ENCODE data around the gene NUP37.
"Not testable (repeated sequence)": the region's sequence is repeated elsewhere in the genome, so short reads cannot be mapped to it uniquely, and the experiment has no call there.

Gene NUP37, protein sequence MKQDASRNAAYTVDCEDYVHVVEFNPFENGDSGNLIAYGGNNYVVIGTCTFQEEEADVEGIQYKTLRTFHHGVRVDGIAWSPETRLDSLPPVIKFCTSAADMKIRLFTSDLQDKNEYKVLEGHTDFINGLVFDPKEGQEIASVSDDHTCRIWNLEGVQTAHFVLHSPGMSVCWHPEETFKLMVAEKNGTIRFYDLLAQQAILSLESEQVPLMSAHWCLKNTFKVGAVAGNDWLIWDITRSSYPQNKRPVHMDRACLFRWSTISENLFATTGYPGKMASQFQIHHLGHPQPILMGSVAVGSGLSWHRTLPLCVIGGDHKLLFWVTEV

DNA sequence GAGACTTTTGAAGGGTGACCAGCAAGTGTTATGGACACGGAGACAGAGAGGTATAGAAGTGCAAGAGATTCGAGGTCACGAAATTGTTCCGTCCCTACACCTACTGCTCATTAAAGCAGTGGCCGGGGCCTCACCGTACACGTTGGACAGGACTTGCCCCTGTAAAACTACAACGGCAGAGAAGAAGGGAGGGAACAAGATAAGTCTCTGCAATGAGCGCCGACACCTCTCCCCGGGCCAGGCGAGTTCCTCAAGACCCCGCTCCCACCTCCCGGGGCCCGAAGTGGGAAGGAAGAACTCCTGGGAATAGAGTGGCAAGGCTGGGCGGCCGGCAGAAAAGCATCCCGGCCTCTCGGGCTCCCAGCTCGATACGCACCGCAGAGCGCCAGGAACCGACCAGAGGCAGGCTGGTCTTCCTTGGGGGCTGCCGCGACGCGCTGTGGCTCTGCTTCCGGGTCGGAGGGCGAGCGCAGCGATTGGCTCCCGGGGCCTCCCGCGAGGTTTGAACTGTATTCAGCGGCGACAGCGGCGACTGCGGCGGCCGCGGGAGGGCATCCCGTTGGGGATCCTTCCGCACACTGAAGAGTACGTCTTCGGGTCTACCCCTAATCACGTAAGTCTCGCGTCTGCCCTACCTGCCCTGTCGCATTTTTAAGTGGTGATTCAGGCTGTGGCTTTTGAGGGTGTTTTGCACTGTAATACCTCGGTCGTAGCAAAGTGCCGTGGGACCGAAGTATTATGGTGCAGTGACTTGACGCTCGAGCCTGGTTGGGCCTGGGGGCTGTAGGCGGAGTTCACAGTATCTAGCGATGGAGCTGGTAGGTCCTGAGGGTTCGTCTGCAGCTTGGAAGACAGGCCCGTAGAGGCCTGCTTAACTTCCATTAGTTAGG, at the start of gene NUP37, which contains the start of gene PARPBP:
Gene NUP37 (minus strand): TSS at position 441 of the 890 bp plus-strand sequence. CDS start 1,596 bp downstream, outside the sequence.
Gene PARPBP (plus strand): TSS at position 510 of the 890 bp plus-strand sequence. CDS start 3,706 bp downstream, outside the sequence.
- no peak for TF ChIP-seq JUND (IDR thresholded peaks at IDR 0.05; ENCODE audit: low read depth)
- in situ Hi-C loops (cut with HindIII; ENCODE audit: low pct_unique_long_range_greater_than_20kb, low sequenced_read_pairs), result no loop called here
- DNase-seq (ENCODE audit: low read depth in 1 of 2, low spot score in 1 of 2), result peak; percentile 80 to 93

DNA sequence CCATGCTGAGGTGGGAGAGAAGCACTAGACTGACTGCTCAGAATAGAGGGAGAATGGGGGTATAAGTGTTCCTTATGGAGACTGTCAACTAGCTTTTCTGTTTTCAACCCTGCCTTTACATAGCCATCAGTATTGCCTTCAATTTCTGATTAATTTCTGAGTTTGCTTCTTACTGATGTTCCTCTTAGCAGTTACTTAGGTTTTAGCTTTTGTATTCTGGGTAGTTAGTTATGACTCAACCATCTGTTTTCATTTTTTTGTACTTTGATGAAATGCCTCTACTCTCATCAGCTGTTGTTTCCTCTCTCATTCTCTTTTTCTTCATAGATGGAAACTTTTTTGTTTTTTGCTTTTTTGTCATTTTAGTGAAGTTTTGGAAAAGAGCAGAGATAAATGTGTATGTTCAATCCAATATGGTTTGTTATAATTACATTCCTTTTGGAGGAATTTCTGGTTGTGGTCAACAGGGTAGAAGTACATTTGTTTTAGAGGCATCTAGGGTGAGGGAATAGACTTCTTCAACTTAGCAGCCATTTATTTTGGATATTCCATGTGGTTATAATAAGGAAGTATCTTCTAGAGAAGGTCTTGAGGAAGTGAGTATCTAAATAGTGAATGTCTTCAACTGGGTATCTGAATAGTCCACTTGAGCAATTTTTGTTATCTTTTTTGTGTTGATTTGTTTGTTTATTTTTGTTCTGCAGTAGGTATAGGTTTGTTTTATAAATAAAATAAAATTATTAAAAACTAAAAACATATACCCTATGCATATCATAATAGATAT, 48.1 kb upstream of the NUP37 start:
- DNase-seq (ENCODE audit: low read depth in 1 of 2, low spot score in 1 of 2), result no peak
- TF ChIP-seq JUND (IDR thresholded peaks at IDR 0.05; ENCODE audit: low read depth), result no peak
- in situ Hi-C loops (cut with HindIII; ENCODE audit: low pct_unique_long_range_greater_than_20kb, low sequenced_read_pairs), result no loop called here

DNA sequence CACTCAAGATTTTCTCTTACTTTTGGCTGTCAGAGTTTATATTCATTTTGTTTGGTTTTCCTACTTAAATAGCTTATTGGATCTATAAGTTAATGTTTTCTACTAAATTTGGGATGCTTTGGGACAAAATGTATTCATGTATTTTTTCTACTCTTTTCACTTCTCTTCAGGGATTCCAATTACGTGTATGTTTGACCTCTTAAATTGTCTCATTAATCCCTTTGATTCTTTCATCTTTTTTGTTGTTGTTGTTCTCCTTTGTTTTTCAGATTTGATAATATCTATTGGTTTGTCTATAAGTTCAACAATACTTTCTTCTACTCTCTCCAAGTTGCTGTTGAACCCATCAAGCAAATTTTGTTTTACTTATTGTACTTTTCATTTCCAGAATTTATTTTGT, 43.5 kb upstream of the NUP37 start:
- DNase-seq (ENCODE audit: low read depth in 1 of 2, low spot score in 1 of 2), result no peak
- no peak for TF ChIP-seq JUND (IDR thresholded peaks at IDR 0.05; ENCODE audit: low read depth)
- in situ Hi-C loops (cut with HindIII; ENCODE audit: low pct_unique_long_range_greater_than_20kb, low sequenced_read_pairs), result no loop called here

DNA sequence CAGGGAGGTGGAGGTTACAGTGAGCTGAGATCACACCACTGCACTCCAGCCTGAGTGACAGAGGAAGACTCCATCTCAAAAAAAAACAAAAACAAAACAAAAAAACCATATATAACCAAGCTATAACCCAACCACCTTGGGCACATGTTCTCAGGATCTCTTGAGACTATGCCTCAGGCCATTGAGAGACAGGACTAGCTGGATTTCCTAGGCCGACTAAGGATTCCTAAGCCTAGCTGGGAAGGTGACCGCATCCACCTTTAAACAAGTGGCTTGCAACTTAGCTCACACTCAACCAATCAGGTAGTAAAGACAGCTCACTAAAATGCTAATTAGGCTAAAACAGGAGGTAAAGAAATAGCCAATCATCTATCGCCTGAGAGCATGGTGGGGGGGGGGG, 35.3 kb upstream of the NUP37 start:
- in situ Hi-C loops (cut with HindIII; ENCODE audit: low pct_unique_long_range_greater_than_20kb, low sequenced_read_pairs), result not testable (repeated sequence)
- DNase-seq (ENCODE audit: low read depth in 1 of 2, low spot score in 1 of 2), result peak in 1 of 2 experiments; percentile 63

DNA sequence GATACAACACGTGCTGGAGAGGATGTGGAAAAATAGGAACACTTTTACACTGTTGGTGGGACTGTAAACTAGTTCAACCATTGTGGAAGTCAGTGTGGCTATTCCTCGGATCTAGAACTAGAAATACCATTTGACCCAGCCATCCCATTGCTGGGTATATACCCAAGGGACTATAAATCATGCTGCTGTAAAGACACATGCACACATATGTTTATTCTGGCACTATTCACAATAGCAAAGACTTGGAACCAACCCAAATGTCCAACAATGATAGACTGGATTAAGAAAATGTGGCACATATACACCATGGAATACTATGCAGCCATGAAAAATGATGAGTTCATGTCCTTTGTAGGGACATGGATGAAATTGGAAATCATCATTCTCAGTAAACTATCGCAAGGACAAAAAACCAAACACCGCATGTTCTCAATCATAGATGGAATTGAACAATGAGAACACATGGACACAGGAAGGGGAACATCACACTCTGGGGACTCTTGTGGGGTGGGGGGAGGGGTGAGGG, 27.2 kb upstream of the NUP37 start:
- DNase-seq (ENCODE audit: low read depth in 1 of 2, low spot score in 1 of 2); in situ Hi-C loops (cut with HindIII; ENCODE audit: low pct_unique_long_range_greater_than_20kb, low sequenced_read_pairs): not testable (repeated sequence)

DNA sequence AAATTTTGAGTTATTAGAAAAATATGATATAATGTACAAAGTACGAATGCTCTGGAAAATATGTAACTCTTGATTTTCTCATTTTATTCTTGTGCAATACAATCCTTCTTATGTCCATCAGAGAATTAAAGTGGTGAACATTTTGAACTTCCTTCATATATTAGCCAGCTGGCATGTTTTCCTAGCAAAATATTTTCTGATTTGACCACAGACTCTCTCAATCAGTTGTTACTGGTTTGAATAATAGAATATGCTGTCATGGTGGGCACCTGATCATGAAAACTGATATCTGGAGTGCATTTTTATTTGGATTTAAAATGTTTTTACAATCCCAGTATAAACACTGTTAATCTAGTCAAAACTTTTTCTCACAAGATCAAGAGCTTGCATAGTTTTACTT, 24.3 kb upstream of the NUP37 start:
- in situ Hi-C loops (cut with HindIII; ENCODE audit: low pct_unique_long_range_greater_than_20kb, low sequenced_read_pairs), result no loop called here
- no peak for TF ChIP-seq JUND (IDR thresholded peaks at IDR 0.05; ENCODE audit: low read depth)
- no peak for DNase-seq (ENCODE audit: low read depth in 1 of 2, low spot score in 1 of 2)

DNA sequence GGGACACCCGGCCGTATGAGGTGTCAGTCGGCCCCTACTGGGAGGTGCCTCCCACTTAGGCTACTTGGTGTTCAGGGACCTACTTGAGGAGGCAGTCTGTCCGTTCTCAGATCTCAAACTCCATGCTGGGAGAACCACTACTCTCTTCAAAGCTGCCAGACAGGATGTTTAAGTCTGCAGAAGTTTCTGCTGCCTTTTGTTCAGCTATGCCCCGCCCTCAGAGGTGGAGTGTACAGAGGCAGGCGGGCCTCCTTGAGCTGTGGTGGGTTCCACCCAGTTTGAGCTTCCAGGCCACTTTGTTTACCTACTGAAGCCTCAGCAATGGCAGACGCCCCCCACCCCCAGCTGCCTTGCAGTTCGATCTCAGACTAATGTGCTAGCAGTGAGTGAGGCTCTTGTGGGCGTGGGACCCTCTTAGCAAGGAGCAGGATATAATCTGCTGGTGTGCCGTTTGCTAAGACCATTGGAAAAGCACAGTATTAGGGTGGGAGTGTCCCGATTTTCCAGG, 23.0 kb upstream of the NUP37 start:
- in situ Hi-C loops (cut with HindIII; ENCODE audit: low pct_unique_long_range_greater_than_20kb, low sequenced_read_pairs); DNase-seq (ENCODE audit: low read depth in 1 of 2, low spot score in 1 of 2): not testable (repeated sequence)

DNA sequence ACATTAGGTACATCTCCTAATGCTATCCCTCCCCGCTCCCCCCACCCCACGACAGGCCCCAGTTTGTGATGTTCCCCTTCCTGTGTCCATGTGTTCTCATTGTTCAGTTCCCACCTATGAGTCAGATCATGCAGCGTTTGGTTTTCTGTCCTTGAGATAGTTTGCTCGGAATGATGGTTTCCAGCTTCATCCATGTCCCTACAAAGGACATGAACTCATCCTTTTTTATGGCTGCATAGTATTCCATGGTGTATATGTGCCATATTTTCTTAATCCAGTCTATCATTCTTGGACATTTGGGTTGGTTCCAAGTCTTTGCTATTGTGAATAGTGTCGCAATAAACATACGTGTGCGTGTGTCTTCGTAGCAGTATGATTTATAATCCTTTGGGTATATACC, 17.7 kb upstream of the NUP37 start:
- in situ Hi-C loops (cut with HindIII; ENCODE audit: low pct_unique_long_range_greater_than_20kb, low sequenced_read_pairs); DNase-seq (ENCODE audit: low read depth in 1 of 2, low spot score in 1 of 2): not testable (repeated sequence)

DNA sequence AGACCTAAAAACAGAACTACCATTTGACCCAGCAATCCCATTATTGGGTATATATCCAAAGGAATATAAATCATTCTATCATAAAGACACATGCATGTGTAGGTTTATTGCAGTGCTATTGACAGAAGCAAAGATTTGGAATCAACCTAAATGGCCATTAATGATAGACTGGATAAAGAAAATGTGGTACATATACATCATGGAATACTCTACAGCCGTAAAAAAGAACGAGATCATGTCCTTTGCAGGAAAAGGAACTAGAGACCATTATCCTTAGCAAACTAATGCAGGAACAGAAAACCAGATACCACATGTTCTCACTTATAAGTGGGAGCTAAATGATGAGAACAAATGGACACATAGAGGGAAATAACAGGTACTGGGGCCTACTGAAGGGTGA, 11.5 kb upstream of the NUP37 start:
- in situ Hi-C loops (cut with HindIII; ENCODE audit: low pct_unique_long_range_greater_than_20kb, low sequenced_read_pairs); DNase-seq (ENCODE audit: low read depth in 1 of 2, low spot score in 1 of 2): not testable (repeated sequence)

DNA sequence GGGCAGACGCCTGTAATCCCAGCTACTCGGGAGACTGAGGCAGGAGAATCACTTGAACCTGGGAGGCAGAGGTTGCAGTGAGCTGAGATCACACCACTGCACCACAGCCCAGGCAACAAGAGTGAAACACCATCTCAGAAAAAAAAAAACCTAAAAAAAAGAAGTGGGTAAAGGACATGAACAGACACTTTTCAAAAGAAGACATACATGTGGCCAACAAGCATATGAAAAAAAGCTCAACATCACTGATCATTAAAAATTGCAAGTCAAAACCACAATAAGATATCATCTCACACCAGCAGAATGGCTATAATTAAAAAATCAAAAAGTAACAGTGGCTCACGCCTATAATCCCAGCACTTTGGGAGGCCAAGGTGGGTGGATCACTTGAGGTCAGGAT, 10.8 kb upstream of the NUP37 start:
- in situ Hi-C loops (cut with HindIII; ENCODE audit: low pct_unique_long_range_greater_than_20kb, low sequenced_read_pairs), result not testable (repeated sequence)

DNA sequence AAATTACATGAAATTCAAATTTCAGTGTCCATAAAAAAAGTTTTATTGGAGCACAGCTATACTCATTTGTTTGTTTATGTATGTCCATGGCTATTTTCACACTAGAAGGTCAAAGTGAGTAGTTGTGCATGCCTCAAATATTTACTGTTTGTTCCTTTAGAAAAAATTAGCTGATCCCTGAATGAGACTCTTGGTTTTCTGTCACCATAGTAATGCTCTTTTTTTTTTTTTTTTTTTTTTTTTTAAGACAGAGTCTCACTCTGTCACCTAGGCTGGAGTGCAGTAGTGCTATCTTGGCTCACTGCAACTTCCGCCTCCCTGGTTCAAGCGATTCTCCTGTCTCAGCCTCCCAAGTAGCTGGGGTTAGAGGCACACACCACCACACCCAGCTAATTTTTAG, 1.4 kb upstream of the NUP37 start:
- in situ Hi-C loops (cut with HindIII; ENCODE audit: low pct_unique_long_range_greater_than_20kb, low sequenced_read_pairs); DNase-seq (ENCODE audit: low read depth in 1 of 2, low spot score in 1 of 2): not testable (repeated sequence)

More for the DNA sequence above, 10.8 kb upstream of the NUP37 start:
- DNase-seq (ENCODE audit: low read depth in 1 of 2, low spot score in 1 of 2), result not testable (repeated sequence)

DNA sequence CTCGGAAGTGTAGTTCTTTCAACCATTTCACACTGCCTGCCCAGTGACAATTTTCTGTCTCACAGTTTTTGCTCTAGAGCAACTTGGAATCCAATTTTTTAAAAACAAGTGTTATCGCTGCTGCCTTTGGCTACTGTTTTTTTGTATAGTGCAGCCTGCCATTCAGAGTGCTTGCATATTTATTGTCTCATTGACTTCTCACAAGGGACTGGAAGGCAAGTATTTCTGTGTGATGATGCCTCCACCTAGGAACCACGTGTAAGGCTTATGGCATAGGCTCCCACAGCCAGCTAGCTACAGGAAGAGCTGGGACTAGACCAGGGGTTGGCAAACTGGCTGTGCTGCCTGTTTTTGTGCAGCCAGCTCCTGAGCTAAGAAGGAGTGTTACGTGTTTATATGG, 972 bp upstream of the NUP37 start:
- in situ Hi-C loops (cut with HindIII; ENCODE audit: low pct_unique_long_range_greater_than_20kb, low sequenced_read_pairs), result no loop called here
- TF ChIP-seq JUND (IDR thresholded peaks at IDR 0.05; ENCODE audit: low read depth), result no peak
- peak; percentile 21 to 42 for DNase-seq (ENCODE audit: low read depth in 1 of 2, low spot score in 1 of 2)
